K562 (cell line): ENCODE measurements around the gene SLC9A1. TPM values are rescaled to one million over a fixed set of nuclear protein-coding genes. Genes with fewer than 3 reads are reported as not detected.

Experiments used
- ARID2 ChIP-seq: fragments of 450-650 bp; IDR thresholded peaks from 2 replicates; pipeline ENCODE4 v1.6.1; 2017; ENCODE audit warnings: antibody characterized with exemption, mild to moderate bottlenecking
- CTCFL ChIP-seq: IDR thresholded peaks from 2 replicates; pipeline ENCODE4 v1.6.1; 2011; ENCODE audit warnings: borderline replicate concordance, low read depth, mild to moderate bottlenecking, moderate library complexity, low read length; ENCODE audit not compliant: insufficient read depth, poor library complexity, severe bottlenecking
- DPF2 ChIP-seq: fragments of 450-650 bp; IDR thresholded peaks from 2 replicates; pipeline ENCODE4 v1.6.1; 2016
- E2F6 ChIP-seq, 2 experiments: IDR thresholded peaks; 2 replicates each; pipeline ENCODE4 v1.6.1; 2011; ENCODE audit warnings: borderline replicate concordance in 1 of 2, control low read depth in 1 of 2, low read depth in 1 of 2, low read length in 1 of 2, mild to moderate bottlenecking in 1 of 2, mixed read lengths in 1 of 2, moderate library complexity in 1 of 2; ENCODE audit not compliant: insufficient read depth in 1 of 2, insufficient read length in 1 of 2, poor library complexity in 1 of 2, severe bottlenecking in 1 of 2; ENCODE audit errors: extremely low read depth in 1 of 2
- ELK3 ChIP-seq: fragments of 450-650 bp; formaldehyde crosslinking; IDR thresholded peaks from 2 replicates; pipeline ENCODE4 v1.4.0; 2020; ENCODE audit warnings: mild to moderate bottlenecking
- ERF ChIP-seq: fragments of 450-650 bp; formaldehyde crosslinking; IDR thresholded peaks from 2 replicates; pipeline ENCODE4 v1.4.0; 2020; ENCODE audit warnings: mild to moderate bottlenecking, mixed read lengths
- ESRRA ChIP-seq: fragments of 450-650 bp; IDR thresholded peaks from 2 replicates; pipeline ENCODE4 v1.6.1; 2014; ENCODE audit warnings: low read depth, mild to moderate bottlenecking, moderate library complexity, borderline replicate concordance
- ETV5 ChIP-seq: sonication (generic); formaldehyde crosslinking; IDR thresholded peaks from 2 replicates; pipeline ENCODE4 v1.4.0; 2020; ENCODE audit warnings: low read depth, mild to moderate bottlenecking, missing genetic modification reagents
- HINFP ChIP-seq: fragments of 450-650 bp; conservative IDR thresholded peaks from 2 replicates; pipeline ENCODE4 v1.6.1; 2016; ENCODE audit warnings: missing genetic modification characterization, low read depth, mild to moderate bottlenecking, control low read depth, missing compliant biosample characterization
- HMG20A ChIP-seq: fragments of 450-650 bp; formaldehyde crosslinking; conservative IDR thresholded peaks from 2 replicates; pipeline ENCODE4 v1.4.0; 2020; ENCODE audit warnings: mild to moderate bottlenecking, mixed read lengths
- IRF9 ChIP-seq: fragments of 450-650 bp; IDR thresholded peaks from 2 replicates; pipeline ENCODE4 v1.6.1; 2016; ENCODE audit warnings: missing biosample characterization, missing genetic modification characterization
- KLF16 ChIP-seq: IDR thresholded peaks from 2 replicates; pipeline ENCODE4 v1.6.1; 2016; ENCODE audit warnings: antibody characterized with exemption
- MTA3 ChIP-seq: fragments of 450-650 bp; formaldehyde crosslinking; IDR thresholded peaks from 2 replicates; pipeline ENCODE4 v1.6.1; 2017; ENCODE audit warnings: mild to moderate bottlenecking, borderline replicate concordance
- NFRKB ChIP-seq: fragments of 450-650 bp; IDR thresholded peaks from 2 replicates; pipeline ENCODE4 v1.6.1; 2016; ENCODE audit warnings: low read depth
- NR2F6 ChIP-seq: fragments of 450-650 bp; formaldehyde crosslinking; IDR thresholded peaks from 2 replicates; pipeline ENCODE4 v1.4.0; 2020; ENCODE audit warnings: mild to moderate bottlenecking
- SIN3A ChIP-seq, 2 experiments: fragments of 150-350 bp in 1 of 2; IDR thresholded peaks; 2 replicates each; pipeline ENCODE4 v1.6.1; 2011 to 2016; ENCODE audit warnings: borderline replicate concordance in 2 of 2, low read depth in 2 of 2, low read length in 2 of 2, mild to moderate bottlenecking in 2 of 2, moderate library complexity in 2 of 2; ENCODE audit not compliant: control insufficient read depth in 1 of 2
- SP2 ChIP-seq: IDR thresholded peaks from 2 replicates; pipeline ENCODE4 v1.6.1; 2011; ENCODE audit warnings: mild to moderate bottlenecking, low read depth, low read length, moderate library complexity; ENCODE audit not compliant: poor library complexity, severe bottlenecking; ENCODE audit errors: extremely low read depth
- TFAM ChIP-seq: fragments of 250-450 bp; sonication (Bioruptor Pico); conservative IDR thresholded peaks from 2 replicates; pipeline ENCODE4 v1.5.0; 2021; ENCODE audit warnings: mild to moderate bottlenecking, moderate library complexity
- ZBED1 ChIP-seq: IDR thresholded peaks from 2 replicates; pipeline ENCODE4 v1.6.1; 2014
- ZEB2 ChIP-seq: fragments of 450-650 bp; IDR thresholded peaks from 2 replicates; pipeline ENCODE4 v1.6.1; 2016
- ZNF143 ChIP-seq: sonication (generic); formaldehyde crosslinking; IDR thresholded peaks from 2 replicates; pipeline ENCODE4 v1.9.0; 2022; ENCODE audit warnings: mild to moderate bottlenecking, missing genetic modification reagents
- ZNF165 ChIP-seq: fragments of 250-450 bp; sonication (Bioruptor Pico); IDR thresholded peaks from 2 replicates; pipeline ENCODE4 v1.4.0; 2020; ENCODE audit warnings: borderline replicate concordance
- ZNF41 ChIP-seq: fragments of 250-450 bp; sonication (Bioruptor Pico); conservative IDR thresholded peaks from 2 replicates; pipeline ENCODE4 v1.4.0; 2020; ENCODE audit warnings: mild to moderate bottlenecking
- ZNF444 ChIP-seq: fragments of 250-450 bp; sonication (Bioruptor Pico); IDR thresholded peaks from 2 replicates; pipeline ENCODE4 v1.4.0; 2020; ENCODE audit warnings: mild to moderate bottlenecking, moderate library complexity
- polyA plus RNA-seq, 8 experiments: library from polyadenylated mRNA; depleted of rRNA in 4 of 8; stranded (reverse) in 5 of 8; unstranded in 3 of 8; fragments of >200 nt; fragmentation: Nextera tagmentation in 2 of 8; fragmentation: Illumina TruSeq in 1 of 8; extraction: Ambion mirVana in 2 of 8; extraction: Trizol in 1 of 8; gene quantifications; 2 replicates each; pipeline versions ENCODE4 v1.2.1 to v1.2.3, GENCODE V29; 2011 to 2014; ENCODE audit warnings: inconsistent platforms in 1 of 8, missing spikeins in 1 of 8
- total RNA-seq, 7 experiments: library from RNA; depleted of rRNA in 6 of 7; stranded (reverse); fragments of >200 nt in 6 of 7; fragmentation: Illumina TruSeq in 2 of 7; extraction: Trizol in 2 of 7; gene quantifications; 2 replicates each; pipeline versions ENCODE4 v1.2.1 to v1.2.3, GENCODE V29; 2011 to 2021; ENCODE audit warnings: low replicate concordance in 1 of 7

The SLC9A1 gene
- total and polyA plus RNA-seq, 9 of the 15 experiments (the other 6 are each of a cell fraction or from before 2014, with no cell fraction given) = 0.59 to 14.4 (median 2.0) TPM

GRCh38 chr1:27145934-27146354, 9.0 kb downstream of the SLC9A1 start (continued):
- TF ChIP-seq SIN3A (IDR thresholded peaks at IDR 0.05; ENCODE audit: borderline replicate concordance in 2 of 2, control insufficient read depth in 1 of 2, low read depth in 2 of 2, low read length in 2 of 2) = no peak
- no peak for TF ChIP-seq KLF16
- no peak for TF ChIP-seq MTA3
- no peak for TF ChIP-seq NR2F6 (CRISPR knock-in tag)
- no peak for TF ChIP-seq HMG20A
- no peak for TF ChIP-seq ZNF165 (CRISPR knock-in tag)
- TF ChIP-seq ELK3 (CRISPR knock-in tag) = no peak
- TF ChIP-seq HINFP (tag) = no peak
- no peak for TF ChIP-seq CTCFL
- no peak for TF ChIP-seq E2F6 (IDR thresholded peaks at IDR 0.05; ENCODE audit: borderline replicate concordance in 1 of 2, extremely low read depth in 1 of 2, insufficient read depth in 1 of 2, insufficient read length in 1 of 2, low read depth in 1 of 2, low read length in 1 of 2, poor library complexity in 1 of 2, severe bottlenecking in 1 of 2)
- no peak for TF ChIP-seq ZEB2
- peak; percentile 76 for TF ChIP-seq DPF2
- TF ChIP-seq ZNF444 = no peak
- no peak for TF ChIP-seq TFAM (CRISPR knock-in tag)
- TF ChIP-seq ESRRA = no peak
- no peak for TF ChIP-seq NFRKB
- TF ChIP-seq ERF (CRISPR knock-in tag) = no peak
- no peak for TF ChIP-seq ARID2
- TF ChIP-seq ZBED1 = no peak
- 0 out of 2 replicates have a peak, but pooled peaks have one; percentile 34 for TF ChIP-seq ETV5 (CRISPR knock-in tag)
- no peak for TF ChIP-seq SP2
- no peak for TF ChIP-seq IRF9 (tag)
- TF ChIP-seq ZNF143 = no peak
- TF ChIP-seq ZNF41 = no peak
